GM19035 (cell line): ENCODE data around the gene MEG3.

Experiments used
- ATAC-seq: cut with Tn5 transposase; IDR thresholded peaks from one replicate; pipeline ENCODE4 v1.9.1; 2021; ENCODE audit not compliant: unreplicated experiment

Gene MEG3

DNA sequence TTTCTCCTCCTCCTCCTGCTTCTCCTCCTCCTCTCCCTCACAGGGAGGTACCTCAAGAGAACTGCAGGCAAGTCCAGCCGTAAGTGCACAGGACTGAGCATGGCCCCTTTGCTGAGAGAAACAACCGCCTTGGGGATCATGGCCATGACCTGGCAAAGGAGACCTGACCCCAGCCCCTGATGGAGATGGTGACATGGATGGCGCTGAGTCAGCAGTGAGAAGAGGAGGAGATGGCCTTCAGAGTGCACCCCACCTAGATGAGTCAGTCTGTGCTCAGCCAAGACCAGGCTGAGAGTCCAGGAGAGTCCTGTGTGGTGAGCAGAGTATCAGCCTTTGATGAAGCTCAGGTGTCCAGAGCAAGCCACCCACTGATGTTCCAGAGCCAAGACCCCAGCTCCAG lies 36.4 kb downstream of the MEG3 start:
- ATAC-seq = no peak

DNA sequence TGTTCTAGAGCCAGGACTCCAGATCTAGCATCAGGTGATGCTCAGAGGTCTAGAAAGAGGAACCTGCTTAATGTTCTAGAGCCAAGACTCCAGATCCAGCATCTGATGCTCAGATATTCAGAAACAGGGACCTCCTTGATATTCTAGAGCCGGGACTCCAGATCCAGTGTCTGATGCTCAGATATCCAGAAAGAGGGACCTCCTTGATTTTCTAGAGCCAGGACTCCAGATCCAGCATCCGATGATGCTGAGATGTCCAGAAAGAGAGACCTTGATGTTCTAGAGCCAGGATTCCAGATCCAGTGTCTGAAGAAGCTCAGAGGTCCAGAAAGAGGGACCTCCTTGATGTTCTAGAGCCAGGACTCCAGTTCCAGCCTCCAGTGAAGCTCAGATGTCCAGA lies 36.9 kb downstream of the MEG3 start:
- no peak for ATAC-seq

DNA sequence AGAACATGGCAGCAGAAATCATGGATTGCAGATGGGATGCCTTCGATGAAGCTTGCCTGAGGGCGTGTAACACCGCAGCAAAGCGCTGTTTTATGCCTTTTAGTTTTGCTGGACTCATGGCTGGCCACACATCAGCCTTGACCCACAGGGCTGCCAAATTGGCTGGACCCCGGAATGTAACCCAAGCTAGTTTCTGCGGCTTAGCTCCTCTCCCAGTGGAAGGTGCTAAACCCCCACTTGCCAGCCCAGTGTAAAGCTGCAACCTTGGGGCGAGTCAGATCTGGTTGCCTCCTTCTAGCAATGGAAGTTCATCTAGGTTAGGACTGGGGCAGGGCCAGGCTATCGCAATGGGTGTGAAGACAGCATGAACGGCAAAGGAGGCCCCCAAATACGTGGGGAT lies 38.3 kb downstream of the MEG3 start:
- no peak for ATAC-seq

DNA sequence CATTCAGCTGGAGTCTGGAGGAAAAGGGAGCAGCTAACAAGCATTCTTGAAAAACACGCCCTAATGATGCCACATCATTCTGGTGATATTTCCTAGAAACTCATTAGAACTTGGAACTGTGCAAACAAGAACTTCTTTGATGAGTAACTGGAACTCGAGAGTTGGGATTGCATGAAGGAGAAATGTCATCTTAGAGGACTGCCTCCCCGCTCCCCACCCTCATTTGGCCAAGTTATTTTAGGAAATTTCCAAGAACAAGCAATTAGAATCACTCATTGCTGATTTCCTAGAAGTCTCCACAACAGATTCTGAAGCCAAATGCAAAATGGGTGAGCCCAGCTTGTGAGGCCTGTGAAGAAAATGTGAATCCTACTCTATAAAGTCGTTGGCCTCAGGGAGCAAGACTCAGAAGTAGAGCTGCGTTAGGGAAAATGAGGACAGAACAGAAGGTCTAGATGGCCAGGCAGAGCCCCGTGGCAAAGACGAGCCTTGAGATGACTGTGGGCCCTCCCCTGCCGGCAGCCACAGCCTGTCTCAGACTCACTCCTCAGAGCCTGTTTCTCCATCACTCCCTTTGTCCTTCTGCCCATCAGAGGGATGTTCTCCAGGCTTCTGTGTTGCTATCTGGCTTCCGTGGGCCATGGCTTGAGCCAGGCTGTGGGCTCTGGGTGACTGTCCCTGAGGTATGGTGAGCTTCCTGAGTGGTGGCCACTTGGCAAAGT lies 39.2 kb downstream of the MEG3 start:
- no peak for ATAC-seq

DNA sequence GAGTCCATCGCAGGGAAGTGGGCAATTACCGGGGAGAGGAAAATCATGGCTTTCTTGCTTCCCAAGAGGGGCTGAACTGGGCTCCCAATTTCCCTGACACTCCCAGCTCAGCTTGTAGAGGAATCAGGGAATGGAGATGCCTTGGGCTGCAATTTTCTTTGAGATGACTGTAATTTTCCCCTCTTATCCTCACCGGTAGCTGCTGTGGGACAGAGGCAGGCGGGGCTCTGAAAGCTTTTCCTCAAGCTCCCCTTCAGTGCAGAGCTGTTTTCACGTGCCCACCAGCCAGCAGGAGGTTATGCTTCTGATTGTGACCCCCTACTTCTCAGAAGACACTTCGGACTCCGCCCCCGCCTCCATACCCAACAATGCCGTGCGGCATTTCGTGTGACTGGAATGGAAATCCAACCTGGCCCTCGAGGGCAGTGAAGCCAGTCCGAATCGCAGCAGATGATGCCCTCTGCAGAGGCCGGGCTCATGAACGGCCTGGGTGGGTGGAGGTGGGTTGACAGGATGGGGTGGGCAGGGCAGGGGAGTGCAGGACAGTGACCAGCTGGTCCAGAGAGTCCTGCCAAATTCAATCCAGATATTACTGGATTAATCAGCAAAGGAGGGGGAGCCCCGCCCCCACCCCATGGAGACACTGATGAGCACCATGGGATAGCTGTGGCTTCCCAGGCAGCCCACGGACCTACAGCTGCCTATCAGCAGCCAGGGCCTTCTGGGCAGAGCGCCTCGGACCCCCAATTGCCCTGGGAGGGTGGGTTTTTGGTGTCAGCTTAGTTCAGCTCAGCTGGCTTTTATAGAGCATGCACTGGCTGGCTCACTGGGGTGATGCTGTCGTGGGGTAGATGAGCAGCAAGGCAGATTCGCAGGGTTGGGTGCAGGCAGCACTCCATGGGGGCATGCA lies 40.0 kb downstream of the MEG3 start:
- no peak for ATAC-seq

DNA sequence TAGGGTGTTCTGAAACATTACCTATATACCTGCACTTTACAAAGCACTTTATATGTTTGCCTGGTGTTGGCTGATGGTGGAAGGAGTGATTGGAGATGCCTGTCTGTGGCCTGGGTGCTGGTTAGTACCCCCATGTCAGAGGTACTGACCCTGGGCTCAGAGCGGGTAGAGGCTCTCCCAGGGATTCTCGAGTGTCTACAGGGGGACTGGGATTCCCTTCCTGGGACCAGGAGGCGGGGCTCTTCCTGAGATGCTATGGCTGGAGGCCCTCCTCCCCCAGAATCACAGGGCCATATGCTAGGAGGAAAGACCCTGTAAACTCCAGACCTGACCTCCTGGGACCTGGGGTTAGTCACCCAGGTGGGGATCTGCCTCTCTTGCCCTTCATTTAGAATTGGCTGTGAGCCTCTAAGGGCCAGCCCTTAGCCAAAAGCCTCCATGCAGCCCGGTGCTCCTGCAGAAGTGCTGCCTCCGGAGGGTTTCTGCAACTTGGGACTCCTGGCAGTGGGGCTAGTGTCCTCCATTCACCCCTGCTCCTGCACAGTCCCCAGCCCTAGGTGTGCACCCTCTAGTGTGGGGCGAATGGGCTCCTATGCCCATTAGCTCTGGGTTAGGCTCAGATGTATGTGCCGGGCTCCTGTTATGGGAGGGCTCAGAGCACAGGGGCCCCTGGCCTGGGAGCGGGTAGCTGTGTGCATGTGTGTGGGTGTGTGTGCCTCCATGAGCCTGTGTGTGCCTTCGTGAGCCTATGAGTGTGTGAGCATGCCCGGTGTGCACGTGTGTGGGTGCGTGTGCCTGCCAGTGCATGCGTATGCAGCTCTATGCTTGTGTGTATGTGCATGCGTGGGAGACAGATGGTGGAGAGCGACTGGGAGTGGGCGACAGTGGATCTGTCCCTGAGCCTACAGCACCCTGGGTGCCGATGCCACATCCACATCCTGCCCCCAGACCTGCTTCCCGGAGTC lies 41.0 kb downstream of the MEG3 start:
- no peak for ATAC-seq

DNA sequence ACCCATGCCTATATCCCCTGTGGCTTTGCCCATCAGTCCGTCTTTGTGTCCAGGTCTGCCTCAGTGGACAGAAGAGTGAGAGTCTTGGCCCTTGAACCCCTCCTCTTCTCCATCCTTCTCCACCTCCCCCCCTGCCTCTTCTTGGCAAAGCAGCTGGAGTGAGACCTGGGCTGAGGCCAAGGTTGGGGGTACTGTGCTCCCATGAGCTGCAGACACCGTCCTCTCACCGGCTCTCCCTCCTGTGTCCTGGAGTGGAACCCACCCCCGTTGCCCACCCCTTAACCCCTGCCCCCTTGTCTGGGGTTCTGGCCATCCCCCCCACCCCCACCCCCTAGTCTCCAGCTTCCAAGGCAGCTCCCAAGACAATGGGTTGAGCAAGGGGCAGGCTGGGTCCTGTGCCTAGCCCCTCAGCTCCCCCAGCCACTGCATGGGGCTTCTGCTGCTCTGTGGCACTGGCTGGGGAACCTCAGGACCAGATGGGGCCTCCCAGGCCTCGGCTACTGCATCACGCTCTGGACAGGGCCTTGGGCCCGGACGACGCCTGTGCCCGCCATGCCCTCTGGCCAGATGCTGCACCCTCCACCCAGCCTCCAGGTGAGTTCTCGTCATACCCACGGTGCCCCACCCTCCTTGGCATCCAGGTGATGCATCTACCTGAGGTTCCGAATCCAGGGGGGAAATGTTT lies 41.9 kb downstream of the MEG3 start:
- no peak for ATAC-seq

DNA sequence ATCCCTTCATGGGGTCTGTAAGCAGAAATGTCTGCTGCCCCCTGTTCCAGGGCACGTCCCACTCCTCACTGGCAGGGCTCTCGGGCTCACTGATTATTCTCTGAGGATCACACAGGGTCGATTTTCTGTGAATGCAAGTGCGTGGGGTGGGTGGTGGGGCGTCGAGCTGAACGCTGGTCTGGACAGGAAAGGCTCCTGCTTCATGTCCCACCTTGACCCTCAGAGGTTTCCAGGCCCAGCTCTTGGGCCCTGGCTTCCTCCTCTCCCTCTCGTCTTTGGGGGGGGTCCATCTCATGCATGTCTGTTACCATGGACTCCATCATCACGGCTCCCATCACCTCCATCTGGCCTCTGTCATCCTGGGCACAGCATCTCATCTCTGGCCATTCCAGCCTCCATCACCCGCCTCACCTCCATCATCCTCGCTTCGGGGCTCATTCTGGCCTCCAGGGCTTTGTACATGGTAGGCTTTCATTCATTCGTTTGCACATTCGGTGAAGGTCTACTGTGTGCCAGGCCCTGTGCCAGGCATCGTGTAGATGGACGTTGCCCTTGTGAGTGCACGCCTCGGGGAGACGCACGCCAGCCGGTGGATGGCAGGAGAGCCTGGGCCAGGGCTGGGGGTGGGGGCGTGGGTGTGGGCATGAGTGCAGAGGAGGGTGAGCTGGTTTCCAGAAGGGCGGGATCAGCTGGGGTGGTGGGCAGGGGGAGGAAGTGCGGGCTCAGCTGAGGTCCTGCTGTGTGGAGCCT lies 42.9 kb downstream of the MEG3 start:
- ATAC-seq = no peak

DNA sequence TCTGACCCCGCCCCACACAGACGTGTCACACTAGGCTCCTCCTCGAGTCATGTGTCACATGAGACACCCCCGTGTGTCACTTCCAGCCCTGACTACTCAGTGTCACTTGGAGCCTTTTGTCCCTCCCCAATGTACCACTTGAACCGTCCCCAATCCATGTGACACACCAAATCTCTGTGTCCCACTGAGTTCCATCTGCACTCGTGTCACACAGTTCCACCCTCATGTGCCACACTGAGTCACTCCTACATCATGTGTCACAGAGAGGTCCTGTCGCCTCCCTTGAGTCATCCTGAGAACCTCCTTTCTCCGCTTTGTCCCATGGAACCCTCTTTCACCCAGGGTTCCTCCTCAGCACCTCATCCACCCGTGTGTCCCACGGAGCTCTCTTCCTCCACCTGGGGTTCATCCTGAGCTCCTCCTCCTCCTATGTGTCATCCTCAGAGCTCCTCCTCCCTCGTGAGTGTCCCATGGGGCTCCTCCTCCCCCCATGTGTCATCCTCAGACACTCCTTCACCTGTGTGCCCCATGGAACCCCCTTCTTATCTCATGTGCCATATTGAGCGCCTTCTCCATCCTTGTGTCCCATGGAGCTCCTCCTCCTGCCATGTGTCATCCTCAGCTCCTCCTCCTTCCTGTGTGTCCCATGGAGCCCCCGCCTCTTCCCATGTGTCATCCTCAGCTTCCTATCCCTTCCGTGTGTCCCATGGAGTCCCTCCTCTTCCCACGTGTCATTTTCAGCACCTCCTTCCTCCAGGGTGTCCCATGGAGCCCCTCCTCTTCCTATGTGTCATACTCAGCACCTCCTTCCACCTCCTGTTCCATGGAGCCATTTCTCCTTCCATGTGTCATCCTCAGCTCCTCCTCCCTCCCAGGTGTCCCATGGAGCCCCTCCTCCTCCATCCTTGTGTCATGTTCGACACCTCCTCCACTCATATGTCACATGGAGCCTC lies 45.6 kb downstream of the MEG3 start:
- no peak for ATAC-seq

DNA sequence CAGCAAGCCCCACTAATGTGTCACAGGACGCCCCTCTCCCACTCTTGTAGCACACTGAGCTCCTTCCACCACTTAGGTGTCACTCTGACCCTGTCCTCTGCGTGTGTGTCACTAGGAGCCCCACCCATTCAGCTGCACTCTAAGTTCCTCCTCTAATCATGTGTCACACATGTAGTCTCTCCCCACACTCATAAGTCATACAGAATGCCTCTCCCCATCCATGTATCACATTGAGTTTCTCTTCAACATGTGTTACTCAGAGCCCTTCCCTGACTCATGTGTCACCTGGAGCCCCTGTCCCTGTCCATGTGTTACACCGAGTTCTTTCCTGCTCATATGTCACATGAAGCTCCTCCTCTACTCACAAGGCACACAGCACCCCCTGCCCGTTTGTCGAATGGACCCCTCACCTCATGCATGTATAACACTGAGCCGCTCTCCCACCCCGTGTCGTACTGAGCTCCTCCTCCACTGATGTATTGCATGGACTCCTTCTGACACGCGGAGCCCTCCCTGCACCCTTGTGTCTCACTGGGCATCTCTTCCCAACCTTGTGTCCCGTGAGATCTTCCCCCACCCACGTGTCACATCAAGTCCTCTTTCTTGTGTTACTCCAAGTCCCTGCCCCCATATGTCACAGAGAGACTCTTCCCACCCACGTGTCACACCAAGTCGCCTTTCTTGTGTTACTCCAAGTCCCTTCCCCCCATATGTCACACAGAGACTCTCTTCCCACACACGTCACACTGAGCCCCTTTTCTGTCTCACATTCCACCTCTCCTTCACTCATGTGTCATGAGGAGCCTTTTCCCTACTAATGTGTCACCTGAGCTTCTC lies 46.6 kb downstream of the MEG3 start:
- no peak for ATAC-seq

DNA sequence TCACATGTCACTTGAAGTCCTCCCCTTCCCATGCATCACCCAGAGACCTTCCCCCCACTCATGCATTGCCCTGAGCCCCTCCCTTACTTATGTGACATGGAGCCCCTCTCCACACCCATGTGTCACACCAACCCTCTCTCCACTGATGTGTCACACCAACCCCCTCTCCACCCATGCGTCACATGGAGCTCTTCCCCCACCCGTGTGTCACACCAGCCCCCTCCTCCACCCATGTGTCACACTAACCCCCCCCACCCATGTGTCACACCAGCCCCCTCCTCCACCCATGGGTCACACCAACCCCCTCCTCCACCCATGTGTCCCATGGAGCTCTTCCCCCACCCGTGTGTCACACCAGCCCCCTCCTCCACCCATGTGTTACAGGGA lies 47.2 kb downstream of the MEG3 start:
- no peak for ATAC-seq

DNA sequence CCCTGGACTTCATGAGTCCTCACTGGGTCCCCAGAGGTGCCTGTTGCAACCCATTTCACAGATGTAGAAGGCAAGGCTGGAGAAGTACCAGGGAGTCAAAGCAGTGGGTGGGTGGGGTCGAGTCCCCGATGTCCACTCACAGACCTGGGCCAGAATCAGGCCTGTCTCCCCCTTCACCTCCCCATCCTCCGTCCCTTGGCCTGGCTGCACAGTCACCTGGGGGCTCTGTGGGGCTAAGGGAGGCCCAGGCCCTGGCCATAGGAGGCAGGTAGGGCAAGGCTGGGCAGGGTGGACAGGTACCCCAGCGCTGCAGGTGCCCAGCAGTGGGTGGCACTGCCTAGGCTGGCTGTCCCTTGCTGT lies 48.1 kb downstream of the MEG3 start:
- no peak for ATAC-seq

DNA sequence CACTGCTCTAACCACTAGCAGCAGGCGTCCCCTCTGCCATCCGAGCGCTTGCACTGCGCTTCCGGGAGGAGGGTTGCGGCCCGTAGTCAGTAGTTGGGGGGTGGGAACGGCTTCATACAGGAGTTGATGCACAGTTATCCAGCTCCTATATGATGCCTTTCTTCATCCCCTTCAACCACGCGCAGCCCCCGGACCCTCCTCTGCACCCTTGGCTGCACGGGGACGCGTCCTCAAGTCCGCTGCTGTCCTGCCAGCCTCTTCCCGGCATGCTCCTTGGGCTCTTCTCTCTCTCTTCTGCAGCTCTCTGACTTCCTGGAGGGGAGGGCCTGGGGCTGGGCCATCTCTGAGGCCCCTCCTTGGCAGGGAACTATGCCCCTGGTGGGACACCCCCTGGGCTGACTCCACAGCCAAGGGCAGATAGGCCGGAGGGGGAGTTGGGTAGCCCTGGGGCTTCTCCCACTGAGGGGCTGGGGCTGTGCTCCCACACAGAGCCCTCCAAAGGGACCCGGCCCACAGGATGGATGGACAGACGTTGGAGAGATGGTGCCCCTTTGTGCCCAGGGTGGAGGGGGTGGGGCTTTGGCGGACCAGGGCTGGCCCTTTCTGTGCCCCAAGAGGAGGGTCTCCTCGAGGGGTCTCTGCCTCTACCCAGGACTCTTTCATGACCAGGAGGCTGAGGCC lies 48.6 kb downstream of the MEG3 start:
- ATAC-seq = no peak

DNA sequence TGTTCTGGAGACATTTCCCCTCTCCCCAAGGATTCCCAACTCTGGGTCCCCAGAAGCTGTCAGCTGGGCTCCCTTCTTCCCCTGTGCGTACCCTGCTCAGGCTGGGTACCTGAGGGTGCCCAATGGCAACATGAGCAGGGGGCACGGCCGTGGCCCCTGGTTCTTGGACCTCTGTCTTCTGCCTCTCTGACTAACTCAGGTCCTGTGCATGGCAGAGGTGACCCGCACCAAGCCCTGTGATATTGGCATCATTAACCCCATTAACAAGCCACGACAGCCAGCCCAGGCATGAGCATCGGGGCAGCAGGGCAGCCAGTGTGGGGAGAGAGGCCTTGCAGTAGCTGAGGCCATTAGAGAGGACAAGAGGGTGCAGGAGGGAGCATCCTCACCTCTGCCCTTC lies 49.2 kb downstream of the MEG3 start:
- ATAC-seq = no peak

DNA sequence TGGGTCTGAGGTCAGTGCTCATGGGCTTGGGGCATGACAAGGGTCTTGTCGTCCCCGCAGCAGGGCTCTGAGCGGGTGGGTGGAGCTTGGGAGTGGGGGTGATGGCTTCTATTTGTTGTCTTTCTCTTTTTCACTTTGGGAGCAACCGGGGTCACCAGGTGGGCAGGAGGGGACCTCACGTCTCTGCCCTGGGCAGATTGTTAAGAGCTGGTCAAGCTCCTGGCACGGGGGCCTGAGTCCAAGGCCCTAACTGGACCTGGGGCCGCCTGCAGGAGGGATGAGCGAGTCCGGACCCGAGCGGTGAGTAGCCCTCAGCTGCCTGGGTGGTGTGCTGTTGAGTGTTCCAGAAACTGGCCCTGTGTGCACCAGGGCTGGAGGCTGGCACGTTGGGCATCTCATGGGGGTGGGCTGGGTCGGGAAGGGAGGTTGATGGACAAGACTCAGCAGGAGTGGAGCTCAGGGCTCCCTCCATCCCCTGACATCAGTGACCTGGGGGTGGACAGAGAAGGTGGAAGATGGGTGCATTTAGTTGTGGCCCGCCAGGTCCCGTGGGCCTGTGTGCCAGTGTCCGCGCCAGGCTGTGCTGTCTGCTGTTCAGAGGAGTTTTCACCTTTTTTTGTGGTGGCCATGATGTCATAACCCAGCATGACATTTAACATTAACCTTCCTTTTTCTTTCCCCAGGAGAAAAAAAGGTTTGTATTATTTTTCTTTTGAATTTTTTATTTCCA lies 50.1 kb downstream of the MEG3 start:
- ATAC-seq = no peak

DNA sequence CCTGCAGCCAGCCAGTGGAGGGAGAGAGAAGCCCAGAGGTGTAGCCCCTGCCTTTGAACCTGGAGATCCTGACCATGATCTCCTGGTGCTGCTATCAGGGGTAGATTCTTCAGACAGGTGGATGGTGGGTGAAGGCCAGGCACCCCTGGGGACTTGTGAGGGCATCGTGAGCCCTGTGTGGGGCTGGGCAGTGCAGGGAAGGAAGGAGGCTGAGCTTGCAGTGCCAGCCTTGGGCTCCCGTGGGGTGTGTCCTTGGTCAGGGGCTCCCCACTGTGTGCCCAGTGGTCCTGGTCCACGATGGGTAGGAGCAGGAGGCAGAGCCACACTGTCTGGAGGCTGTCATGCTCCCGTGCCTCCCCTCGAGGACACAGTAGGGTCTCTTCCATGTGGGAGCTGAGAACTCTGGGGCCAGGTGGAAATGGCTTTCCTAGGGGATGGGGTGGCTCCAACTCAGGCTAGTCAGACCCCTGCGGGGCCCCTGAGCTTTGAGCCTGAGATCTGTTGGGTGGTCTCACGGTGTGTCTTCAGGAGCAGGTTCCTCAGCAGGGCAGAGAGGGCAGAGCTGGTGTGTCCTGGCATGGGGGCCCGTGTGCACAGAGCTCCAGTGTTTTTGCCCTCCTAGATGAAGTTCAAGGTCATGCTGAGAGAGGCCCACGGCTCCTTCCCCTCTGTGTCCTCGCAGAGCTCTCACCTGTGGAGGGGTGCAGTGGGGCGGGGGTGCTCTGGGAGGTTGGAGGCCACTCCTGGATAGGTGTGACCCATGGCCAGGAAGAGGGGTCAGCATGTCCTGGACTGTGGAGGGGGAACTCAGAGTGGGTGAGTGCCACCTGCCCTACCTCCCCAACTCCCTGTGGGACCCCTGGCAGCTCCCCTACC lies 52.6 kb downstream of the MEG3 start:
- no peak for ATAC-seq
